Dermis microvascular lymphatic vessel endothelial cell (primary cell): ENCODE results near the gene TMEM170A. TPM values are rescaled to one million over a fixed set of nuclear protein-coding genes. Genes with fewer than 3 reads are reported as not detected.
"Not testable (repeated sequence)": the region's sequence is repeated elsewhere in the genome, so short reads cannot be mapped to it uniquely, and the experiment has no call there.

Source experiments
- DNase-seq, 2 donors: peaks; one replicate each; pipeline versions ENCODE4 v3.0.0 to v3.0.0-alpha.2; 2010; ENCODE audit warnings: low read depth in 2 of 2
- total RNA-seq: library from RNA; depleted of rRNA; stranded (reverse); fragments of >200 nt; gene quantifications from 2 replicates; pipeline ENCODE4 v1.2.1, GENCODE V29; 2014

Gene TMEM170A
- total RNA-seq, 1 donor from 2014 or later = 30.3 TPM

GRCh38 chr16:75481475-75481874 lies 17.0 kb upstream of the TMEM170A start:
- no peak for DNase-seq

- DNase-seq = no peak
These were observed 15.0 kb upstream of the TMEM170A start for GRCh38 chr16:75479421-75479990.

- DNase-seq = no peak
These were observed 14.2 kb upstream of the TMEM170A start for GRCh38 chr16:75478480-75479345.

- DNase-seq = no peak
These were observed 13.4 kb upstream of the TMEM170A start for GRCh38 chr16:75477680-75478473.

GRCh38 chr16:75476817-75477216 lies 12.3 kb upstream of the TMEM170A start:
- no peak for DNase-seq

- no peak for DNase-seq
These were observed 10.9 kb upstream of the TMEM170A start for GRCh38 chr16:75475420-75475847.

- DNase-seq = no peak
These were observed 8.7 kb upstream of the TMEM170A start for GRCh38 chr16:75472908-75473877.

GRCh38 chr16:75471723-75472633 lies 7.5 kb upstream of the TMEM170A start:
- peak; percentile 58 to 75 for DNase-seq

GRCh38 chr16:75466760-75467159 lies 2.3 kb upstream of the TMEM170A start:
- DNase-seq = no peak

GRCh38 chr16:75463389-75464121 lies 934 bp downstream of the TMEM170A start:
- peak in 1 of 2 donors; percentile 37 for DNase-seq

- peak in 1 of 2 donors; percentile 14 for DNase-seq
These were observed 1.7 kb downstream of the TMEM170A start for GRCh38 chr16:75462806-75463205.

- peak in 1 of 2 donors; percentile 7 for DNase-seq
These were observed 2.9 kb downstream of the TMEM170A start for GRCh38 chr16:75461575-75461974.

GRCh38 chr16:75460446-75460845 lies 4.0 kb downstream of the TMEM170A start:
- peak in 1 of 2 donors; percentile 9 for DNase-seq

- DNase-seq = no peak
These were observed 4.8 kb downstream of the TMEM170A start for GRCh38 chr16:75459691-75460090.

GRCh38 chr16:75458439-75458838 lies 6.0 kb downstream of the TMEM170A start:
- no peak for DNase-seq

GRCh38 chr16:75458029-75458428 lies 6.5 kb downstream of the TMEM170A start:
- no peak for DNase-seq

GRCh38 chr16:75457485-75458021 lies 6.9 kb downstream of the TMEM170A start:
- DNase-seq = no peak

GRCh38 chr16:75456971-75457370 lies 7.5 kb downstream of the TMEM170A start:
- DNase-seq = no peak

GRCh38 chr16:75456486-75456885 lies 8.0 kb downstream of the TMEM170A start:
- not testable (repeated sequence) for DNase-seq
